RWPE1 (cell line): ENCODE results near the gene RPL19.
A peak's percentile ranks its signal among the peaks of the same experiment; 100 is the strongest.

Source experiments
- CTCF ChIA-PET: fragments of 350-600 bp; sonication (Branson Sonifier 250); formaldehyde crosslinking; extraction: SDS; loops from one replicate; lab custom pipeline; 2021; lab: Yijun Ruan, JAX
- POLR2A ChIA-PET: fragments of 400-600 bp; formaldehyde crosslinking; extraction: SDS; loops from one replicate; lab custom pipeline; 2020; ENCODE audit warnings: antibody characterized with exemption; ENCODE audit not compliant: low non-redundant PET; lab: Yijun Ruan, JAX
- DNase-seq: peaks from one replicate; pipeline ENCODE4 v3.0.0; 2012; ENCODE audit warnings: low spot score
- H3K27ac ChIP-seq: fragments of 450-650 bp; 2 replicates; pipeline ENCODE4 v1.5.1; 2017
- CTCF ChIP-seq: fragments of 450-650 bp; conservative IDR thresholded peaks from 2 replicates; pipeline ENCODE4 v1.5.1; 2017; ENCODE audit warnings: low read depth, mild to moderate bottlenecking

The RPL19 gene

GRCh38 chr17:39235555-39236449 is 35.7 kb downstream of the RPL19 start:
- ChIA-PET CTCF (interaction anchor here (0.5 to 2.3 kb wide), 8 partner anchors 9 to 691 kb away, joined by 3 to 15 read pairs (median 5); partner anchors contain the start of gene RPL19), POLR2A (interaction anchor here (1.0 kb wide), 1 partner anchor 12 kb away, joined by 4 read pairs; no protein-coding TSS in a partner anchor)
- peak; percentile 67 for TF ChIP-seq CTCF
- H3K27ac ChIP-seq, result peak overlapping the region; percentile 22
- peak; percentile 54 for DNase-seq

DNA sequence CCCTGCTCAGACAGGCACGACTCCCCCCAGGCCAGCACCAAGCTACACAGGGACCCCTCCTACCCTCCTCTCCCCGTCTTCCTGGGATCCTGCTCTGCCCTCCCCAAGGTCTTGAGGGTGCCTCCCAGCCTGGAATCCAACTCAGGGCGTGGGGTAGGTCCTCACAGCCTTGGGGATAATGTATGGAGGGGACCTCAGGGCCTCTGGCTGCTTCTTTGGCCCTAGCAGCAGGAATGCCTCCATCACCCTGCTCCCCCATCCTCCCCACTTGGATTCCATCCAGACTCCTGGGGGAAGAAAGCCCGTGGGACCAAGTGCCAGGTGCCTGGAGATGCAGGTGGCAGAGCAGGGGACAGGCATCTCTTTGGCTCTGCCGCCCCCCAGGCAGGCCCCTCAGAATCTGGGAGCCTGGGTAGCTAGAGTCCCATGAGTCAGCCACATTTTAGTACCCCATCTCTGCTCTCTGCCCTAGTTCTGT is 36.4 kb downstream of the RPL19 start:
- POLR2A ChIA-PET, result interaction anchor here (1.0 kb wide), 1 partner anchor 13 kb away, joined by 4 read pairs; no protein-coding TSS in a partner anchor
- CTCF ChIA-PET, result interaction anchor here (0.6 to 2.3 kb wide), 7 partner anchors 8 to 690 kb away, joined by 3 to 15 read pairs (median 6); no protein-coding TSS in a partner anchor
- H3K27ac ChIP-seq, result peak overlapping the region; percentile 22
- no peak for TF ChIP-seq CTCF
- no peak for DNase-seq

DNA sequence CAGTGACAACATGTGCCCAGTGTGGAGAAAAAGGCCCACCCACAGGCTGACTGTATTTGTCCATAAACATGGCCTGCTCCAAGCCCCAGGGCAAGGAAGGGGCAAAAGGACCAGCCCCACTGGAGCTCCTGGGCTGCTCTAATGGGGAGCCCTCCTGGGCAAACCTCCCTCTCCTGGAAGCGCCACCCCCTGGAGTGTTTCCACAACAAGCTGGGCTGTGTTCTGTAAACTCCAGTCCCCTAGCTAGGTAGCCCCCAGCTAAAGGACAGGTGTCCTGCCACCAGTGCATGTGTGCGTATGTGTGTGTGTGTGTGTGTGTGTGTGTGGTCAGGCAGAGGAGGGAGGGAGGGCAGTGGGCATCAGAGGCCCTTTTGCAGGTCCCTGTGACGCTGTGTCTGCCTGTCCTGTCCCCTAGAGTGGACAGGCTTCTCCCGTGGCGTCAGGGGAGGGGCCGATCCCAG is 36.9 kb downstream of the RPL19 start:
- ChIA-PET POLR2A (interaction anchor here (1.0 kb wide), 1 partner anchor 14 kb away, joined by 4 read pairs; no protein-coding TSS in a partner anchor), CTCF (interaction anchor here (1.2 to 3.3 kb wide), 2 partner anchors 13 to 30 kb away, joined by 6 to 26 read pairs; no protein-coding TSS in a partner anchor)
- H3K27ac ChIP-seq, result peak overlapping the region; percentile 22
- TF ChIP-seq CTCF, result no peak
- no peak for DNase-seq

DNA sequence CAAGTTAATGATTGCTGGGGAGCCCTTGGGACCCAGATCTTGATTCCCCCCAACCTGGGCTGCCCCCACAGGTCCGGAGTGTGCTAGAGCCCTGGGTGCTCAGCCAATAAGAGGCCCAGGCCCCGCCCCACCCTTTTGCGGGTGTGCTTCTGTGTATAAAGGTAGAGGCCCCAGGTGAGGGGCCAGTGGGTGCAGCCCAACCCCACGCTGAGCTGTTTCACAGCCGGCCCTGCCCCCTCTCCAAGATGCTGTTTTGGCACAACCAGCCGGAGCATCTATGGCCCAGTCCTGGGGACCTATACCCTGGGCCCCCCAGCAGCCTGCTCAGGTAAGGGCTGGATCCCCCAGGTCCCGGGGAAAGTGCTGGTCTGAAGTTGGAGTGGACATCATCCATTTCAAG is 37.5 kb downstream of the RPL19 start:
- DNase-seq, result no peak
- CTCF ChIA-PET, result interaction anchor here (1.0 to 3.3 kb wide), 3 partner anchors 12 to 33 kb away, joined by 3 to 26 read pairs (median 3); no protein-coding TSS in a partner anchor
- POLR2A ChIA-PET, result no interaction called here
- H3K27ac ChIP-seq, result peak overlapping the region; percentile 65
- TF ChIP-seq CTCF, result no peak

- CTCF ChIA-PET, result interaction anchor here (0.6 to 3.3 kb wide), 6 partner anchors 11 to 401 kb away, joined by 3 to 26 read pairs (median 3); no protein-coding TSS in a partner anchor
- TF ChIP-seq CTCF, result no peak
- POLR2A ChIA-PET, result no interaction called here
- H3K27ac ChIP-seq, result peak overlapping the region; percentile 65
- peak; percentile 66 for DNase-seq
Measured at GRCh38 chr17:39238311-39238972, 38.4 kb downstream of the RPL19 start.
